GM15510 (cell line): ENCODE measurements around the gene CASP7.

ENCODE experiments used
- POLR2A ChIP-seq: IDR thresholded peaks from 3 replicates; pipeline ENCODE4 v1.6.1; 2011; ENCODE audit warnings: borderline replicate concordance; ENCODE audit not compliant: insufficient read length; ENCODE audit errors: extremely low read depth

Gene CASP7

DNA sequence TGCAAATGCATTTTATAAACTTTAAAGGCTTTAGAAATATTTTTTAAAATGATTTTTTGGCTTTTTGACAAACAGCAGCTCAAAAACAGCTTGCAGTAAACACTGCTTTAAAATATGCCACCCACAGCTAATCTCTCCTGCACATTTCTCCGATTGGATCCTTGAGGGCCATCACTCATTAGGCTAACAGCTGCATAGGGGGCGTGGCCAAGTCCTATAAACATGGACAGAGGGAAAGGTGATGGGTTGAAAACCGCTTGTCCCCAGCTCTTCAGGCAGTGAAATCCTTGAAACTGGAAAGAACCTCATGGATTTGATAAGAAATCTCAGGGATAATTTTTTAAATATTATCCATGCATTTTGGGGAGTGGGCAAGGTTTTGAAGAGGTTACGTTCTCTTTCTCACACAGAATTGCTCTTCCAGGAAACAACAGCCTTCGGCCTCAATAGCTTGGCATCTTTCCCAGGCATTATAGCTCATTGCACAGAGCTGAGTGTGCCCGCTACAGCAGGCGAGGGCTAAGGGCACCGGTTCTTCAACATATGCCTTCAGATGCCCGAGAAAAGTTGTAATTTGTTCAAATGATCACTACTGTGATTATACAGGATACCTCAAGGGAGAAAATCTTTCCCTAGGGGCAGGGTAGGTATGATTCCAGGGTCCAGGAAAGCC is 73.4 kb downstream of the CASP7 start:
- no peak for TF ChIP-seq POLR2A

DNA sequence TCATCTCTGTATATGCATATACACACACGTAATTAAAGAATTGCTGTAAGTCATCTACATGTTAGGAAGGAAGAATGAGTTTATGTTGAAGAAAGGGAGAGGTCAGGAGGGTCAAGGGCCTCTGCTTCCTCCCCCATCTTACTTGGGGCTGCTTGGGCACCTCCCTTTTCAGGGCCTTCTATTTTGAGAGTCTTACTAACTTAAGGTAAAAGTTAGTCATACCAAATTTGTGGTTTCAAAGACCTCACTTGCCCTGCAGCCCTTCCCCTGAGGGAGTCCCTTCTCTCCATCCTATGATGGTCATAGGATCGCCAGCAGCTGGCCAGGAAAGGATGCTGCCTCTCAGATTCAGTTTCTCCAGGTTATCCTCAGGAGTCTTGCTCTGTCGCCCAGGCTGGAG is 74.4 kb downstream of the CASP7 start:
- no peak for TF ChIP-seq POLR2A

DNA sequence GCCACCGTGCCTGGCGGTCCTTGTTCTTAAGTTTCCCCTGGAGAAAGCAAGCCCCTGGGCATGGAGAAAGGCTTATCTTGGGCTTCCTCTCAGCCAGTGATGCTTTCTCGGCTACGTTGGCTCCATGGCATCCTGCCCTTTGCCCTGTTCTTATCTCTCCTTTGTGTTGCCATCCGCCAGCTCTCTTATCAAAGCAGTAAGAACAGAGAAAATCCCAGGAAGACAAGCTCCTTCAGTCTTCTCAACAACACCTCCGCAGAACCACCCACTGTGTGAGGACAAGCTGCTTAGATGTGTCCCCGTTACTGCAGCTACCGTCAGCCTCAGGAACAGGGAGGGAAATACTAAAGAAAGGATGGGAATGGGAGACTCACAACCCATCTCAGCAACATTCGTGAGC is 75.1 kb downstream of the CASP7 start:
- TF ChIP-seq POLR2A, result no peak

DNA sequence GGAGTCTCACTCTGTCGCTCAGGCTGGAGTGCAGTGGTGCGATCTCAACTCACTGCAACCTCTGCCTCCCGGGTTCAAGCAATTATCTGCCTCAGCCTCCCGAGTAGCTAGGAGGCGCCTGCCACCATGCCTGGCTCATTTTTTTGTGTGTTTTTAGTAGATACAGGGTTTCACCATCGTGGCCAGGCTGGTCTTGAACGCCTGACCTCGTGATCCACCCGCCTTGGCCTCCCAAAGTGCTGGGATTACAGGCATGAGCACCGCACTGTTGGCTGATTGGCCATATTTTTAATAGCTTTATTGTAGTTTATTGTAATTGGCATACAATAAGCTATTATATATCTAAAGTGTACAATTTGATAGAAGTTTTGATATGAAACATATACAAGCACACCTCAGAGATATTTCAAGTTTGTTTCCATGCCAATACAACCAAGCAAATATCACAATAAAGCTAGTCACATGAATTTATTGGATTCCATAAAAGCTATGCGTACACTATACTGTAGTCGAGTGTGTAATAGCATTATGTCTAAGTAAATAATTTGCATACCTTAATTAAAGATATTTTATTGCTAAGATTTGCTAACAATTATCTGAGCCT is 77.3 kb downstream of the CASP7 start:
- TF ChIP-seq POLR2A, result no peak

DNA sequence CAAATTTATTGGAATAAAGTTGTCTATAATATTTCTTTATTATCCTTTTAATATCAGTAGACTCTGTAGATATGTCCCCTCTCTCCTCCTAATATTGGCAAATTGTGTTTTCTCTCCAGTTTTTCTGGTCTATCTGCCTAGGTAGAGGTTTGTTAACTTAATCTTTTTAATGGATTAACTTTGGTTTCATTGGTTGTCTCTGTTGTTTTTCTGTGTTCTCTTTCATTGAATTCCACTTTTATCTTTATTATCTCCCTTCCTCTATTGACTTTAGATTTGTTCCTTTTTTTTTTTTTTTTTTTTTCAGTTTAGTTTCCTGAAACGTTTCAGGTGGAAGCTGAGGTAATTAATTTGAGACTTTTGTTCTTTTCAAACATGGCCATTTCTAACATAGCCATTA is 82.4 kb downstream of the CASP7 start:
- TF ChIP-seq POLR2A, result no peak

DNA sequence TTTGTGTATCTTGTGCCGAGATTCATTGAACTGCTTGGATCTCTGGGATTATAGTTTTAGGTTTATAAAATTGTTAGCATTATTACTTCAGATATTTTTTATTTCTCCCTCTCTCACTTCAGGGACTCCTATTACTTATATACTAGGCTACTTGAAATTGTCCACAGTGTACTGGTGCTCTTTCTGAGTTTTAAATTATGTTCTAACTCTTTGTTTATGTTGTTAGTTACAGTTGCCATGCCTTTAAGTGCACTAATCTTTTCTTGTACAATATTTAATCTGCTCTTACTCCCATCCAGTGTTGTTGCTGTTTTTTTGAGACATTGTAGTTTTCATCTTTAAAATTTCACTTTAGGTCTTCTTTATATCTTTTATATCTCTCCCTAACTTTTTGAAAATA is 84.9 kb downstream of the CASP7 start:
- TF ChIP-seq POLR2A, result no peak

DNA sequence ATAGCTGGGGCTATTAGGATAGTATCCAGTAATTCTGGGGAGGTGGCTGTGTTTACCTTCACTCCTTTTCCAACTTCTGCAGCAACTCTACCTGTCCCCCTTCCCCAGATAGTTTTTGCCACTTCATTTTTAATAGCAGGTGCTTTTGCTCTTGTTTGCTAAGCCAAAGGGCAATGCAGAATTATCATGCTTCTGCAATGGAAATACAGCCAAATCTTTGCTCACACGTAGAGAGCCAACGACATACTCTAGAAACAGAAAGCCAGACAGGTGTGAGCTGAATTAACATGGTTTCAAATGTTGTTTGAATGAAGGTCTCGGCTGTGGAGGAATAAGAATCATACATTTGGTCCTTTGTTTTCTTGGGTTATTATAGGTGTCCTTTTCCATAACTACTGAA is 86.2 kb downstream of the CASP7 start:
- TF ChIP-seq POLR2A, result no peak

DNA sequence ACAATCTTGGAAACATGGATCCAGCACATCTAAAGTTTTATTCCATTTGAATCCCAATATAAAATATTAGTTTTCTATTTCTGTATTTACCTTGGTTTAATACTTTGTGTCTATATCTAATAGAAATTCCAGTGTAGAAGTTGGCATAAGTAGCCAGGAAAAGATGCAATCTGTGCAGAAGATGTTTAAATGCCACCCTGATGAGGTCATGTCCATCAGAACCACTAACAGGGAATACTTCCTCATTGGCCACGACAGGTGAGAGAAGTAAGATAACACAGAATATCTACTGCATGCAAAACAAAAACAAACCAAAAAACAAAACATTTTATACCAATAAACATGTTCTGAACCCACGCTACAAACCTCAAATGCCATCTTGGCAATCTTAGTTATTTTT is 87.5 kb downstream of the CASP7 start:
- no peak for TF ChIP-seq POLR2A

DNA sequence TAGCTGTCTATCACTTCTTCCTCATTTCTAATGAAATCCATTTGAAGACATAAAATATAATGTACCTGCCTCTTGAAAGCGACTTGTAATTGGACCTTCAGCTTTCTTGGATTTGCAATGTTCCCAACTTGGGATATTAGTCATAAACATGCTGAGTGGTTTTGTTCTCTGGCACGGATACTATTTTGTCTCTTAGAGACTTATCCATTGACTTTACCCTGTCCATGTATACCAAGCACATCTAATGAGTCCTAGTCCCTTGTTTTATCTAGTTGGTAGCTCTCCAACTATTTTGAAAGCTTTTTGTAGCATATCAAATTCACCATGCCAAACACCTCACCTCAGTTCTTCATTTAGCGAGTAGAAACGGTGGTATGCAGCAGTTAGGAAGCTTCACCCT is 90.6 kb downstream of the CASP7 start:
- no peak for TF ChIP-seq POLR2A

DNA sequence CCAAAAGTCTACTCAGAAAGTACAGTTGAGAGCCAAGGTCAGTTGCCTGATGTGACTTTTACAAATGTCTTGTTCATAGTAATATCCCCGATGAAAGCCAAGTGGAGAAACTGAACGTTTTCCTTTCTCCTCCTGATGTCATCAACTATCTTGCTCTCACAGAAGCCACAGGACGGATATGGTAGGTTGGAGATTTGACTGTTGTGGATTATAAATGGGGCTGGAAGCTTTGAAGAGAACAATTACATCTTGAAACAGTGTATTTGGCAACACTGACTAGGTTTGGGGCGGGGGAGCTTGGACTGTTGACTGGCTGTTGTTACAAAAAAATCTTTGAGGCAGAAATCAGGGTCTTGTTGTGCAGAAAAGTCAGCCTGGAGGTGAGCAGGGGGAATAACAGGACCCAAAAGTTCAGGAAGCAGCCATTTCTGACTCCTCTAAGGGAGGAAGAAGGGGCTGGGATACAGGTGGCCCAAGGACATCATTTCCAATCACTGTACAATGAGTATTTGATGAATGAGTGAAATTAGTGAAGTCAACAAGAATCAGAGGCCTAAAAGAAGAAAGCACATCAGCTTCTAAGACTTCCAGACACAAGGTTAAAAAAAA is 96.1 kb downstream of the CASP7 start:
- TF ChIP-seq POLR2A, result no peak

DNA sequence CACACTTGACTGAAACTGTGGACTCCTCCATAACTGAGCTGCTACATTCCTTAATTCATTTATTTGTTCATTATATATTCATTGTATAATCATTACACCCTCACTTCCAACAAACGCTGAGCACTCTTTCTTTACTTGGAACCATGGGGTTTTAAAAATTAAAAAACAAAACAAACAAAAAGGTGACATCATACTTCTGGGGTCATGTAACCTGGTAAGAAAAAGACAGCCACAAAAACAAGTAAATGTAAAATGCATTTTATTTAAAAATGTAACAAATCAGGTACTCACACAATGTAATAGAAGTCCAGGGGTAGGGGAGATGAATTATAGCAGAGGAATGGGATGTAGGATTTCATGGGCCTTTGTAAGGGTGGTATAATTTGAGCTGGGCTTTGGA is 96.8 kb downstream of the CASP7 start:
- TF ChIP-seq POLR2A, result no peak
